Lung (tissue), 12 donors: Measurements from ENCODE around the gene ERCC2. TPM values are rescaled to one million over a fixed set of nuclear protein-coding genes. Genes with fewer than 3 reads are reported as not detected.

Experiments used
- ATAC-seq: fragments of 200-7000 bp; cut with Tn5 transposase; one replicate; pipeline ENCODE4 v1.9.1; 2020; ENCODE audit warnings: moderate number of reproducible peaks; ENCODE audit not compliant: insufficient read depth, low FRiP score
- DNase-seq, 3 donors: peaks; one replicate each; pipeline ENCODE4 v3.0.0-alpha.2; 2013 to 2017
- H3K27ac ChIP-seq, 2 donors: one replicate each; pipeline ENCODE4 v1.5.1; 2013; ENCODE audit warnings: mild to moderate bottlenecking in 2 of 2, moderate library complexity in 2 of 2, control low read depth in 1 of 2, inconsistent platforms in 1 of 2, low read depth in 1 of 2, low read length in 1 of 2
- H3K27me3 ChIP-seq, 3 donors: one replicate each; pipeline ENCODE4 v1.5.1; 2013; ENCODE audit warnings: low read length in 2 of 3; ENCODE audit not compliant: control insufficient read depth in 3 of 3, insufficient read depth in 3 of 3
- H3K36me3 ChIP-seq, 4 donors: one replicate each; pipeline ENCODE4 v1.5.1; 2013; ENCODE audit warnings: low read length in 4 of 4, mild to moderate bottlenecking in 1 of 4, moderate library complexity in 1 of 4; ENCODE audit not compliant: control insufficient read depth in 4 of 4, insufficient read depth in 4 of 4
- H3K4me1 ChIP-seq, 5 donors: one replicate each; pipeline ENCODE4 v1.5.1; 2013; ENCODE audit warnings: low read length in 5 of 5, mild to moderate bottlenecking in 2 of 5, moderate library complexity in 1 of 5; ENCODE audit not compliant: control insufficient read depth in 5 of 5, insufficient read depth in 5 of 5
- H3K4me3 ChIP-seq: one replicate; pipeline ENCODE4 v1.5.1; 2013; ENCODE audit warnings: mild to moderate bottlenecking, control low read depth, moderate library complexity
- H3K9ac ChIP-seq, 2 donors: one replicate each; pipeline ENCODE4 v1.5.1; 2013; ENCODE audit warnings: low read length in 2 of 2, control low read depth in 1 of 2; ENCODE audit not compliant: insufficient read depth in 1 of 2
- H3K9me3 ChIP-seq, 4 donors: one replicate each; pipeline ENCODE4 v1.5.1; 2013; ENCODE audit warnings: low read length in 3 of 4, mild to moderate bottlenecking in 1 of 4, moderate library complexity in 1 of 4; ENCODE audit not compliant: control insufficient read depth in 4 of 4, insufficient read depth in 3 of 4
- CTCF ChIP-seq: IDR thresholded peaks from 2 replicates; pipeline ENCODE4 v1.5.1; 2012; ENCODE audit warnings: mild to moderate bottlenecking; ENCODE audit errors: control extremely low read depth, extremely low read depth
- WGBS, 2 donors: extraction: QIAGEN DNeasy Blood & Tissue Kit; methylation state at CpG; one replicate each; pipeline ENCODE4 v1.1.7; 2013; 5-methylcytosine and 5-hydroxymethylcytosine counted together
- polyA plus RNA-seq, 2 donors: library from polyadenylated mRNA; stranded (reverse); fragments of 200-250 nt; gene quantifications; one replicate each; pipeline ENCODE4 v1.2.1, GENCODE V29; 2013
- total RNA-seq, 2 donors: library from RNA; depleted of rRNA in 1 of 2; stranded (reverse); fragments of >200 nt in 1 of 2; gene quantifications; one replicate each; pipeline ENCODE4 v1.2.1, GENCODE V29; 2014 to 2021
- donor health status: control.
- donor health status: control.
- donor health status: Bipolar disorder and iron deficiency.
- donor health status: healthy.
- donor health status: DM: yes; HTN: yes; CAD: no.

Gene ERCC2
- total and polyA plus RNA-seq, 4 donors, result 11.9 to 19.9 (median 16.3) TPM

GRCh38 chr19:45376045-45376724 is 5.8 kb upstream of the ERCC2 start:
- Histone ChIP-seq H3K27ac (no peak overlapping the region), H3K9me3 (no peaks in the 10 kb centered on the region), H3K4me3 (no peak overlapping the region), H3K4me1 (peaks cover 0 to 2% (median 0%) of the 10 kb centered on the region in 5 donors), H3K27me3 (no peaks in the 10 kb centered on the region), H3K36me3 (peaks cover 0 to 5% (median 0%) of the 10 kb centered on the region in 4 donors), H3K9ac (no peak overlapping the region)
- DNase-seq, result peak; percentile 50 to 65 (median 61)
- TF ChIP-seq CTCF, result no peak
- ATAC-seq, result no peak
- 47 to 68% methylated on average over 13 of the region's 13 CpGs for WGBS, 2 donors

GRCh38 chr19:45368737-45369340 is 1.5 kb downstream of the ERCC2 start:
- no peak for DNase-seq
- Histone ChIP-seq H3K4me1 (peaks cover 0 to 6% (median 0%) of the 10 kb centered on the region in 5 donors), H3K9me3 (no peaks in the 10 kb centered on the region), H3K9ac (no peak overlapping the region), H3K27me3 (no peaks in the 10 kb centered on the region), H3K4me3 (no peak overlapping the region), H3K27ac (no peak overlapping the region), H3K36me3 (peaks cover 0 to 11% (median 0%) of the 10 kb centered on the region in 4 donors)
- 95% methylated on average over 11 of the region's 11 CpGs for WGBS, 2 donors
- no peak for TF ChIP-seq CTCF
- ATAC-seq, result no peak

- WGBS, 2 donors, result 92 to 95% methylated on average over 4 of the region's 4 CpGs
- no peak for TF ChIP-seq CTCF
- Histone ChIP-seq H3K4me3 (no peak overlapping the region), H3K4me1 (peaks cover 0 to 6% (median 0%) of the 10 kb centered on the region in 5 donors), H3K9ac (no peak overlapping the region), H3K27me3 (no peaks in the 10 kb centered on the region), H3K27ac (no peak overlapping the region), H3K36me3 (peaks cover 0 to 16% (median 0%) of the 10 kb centered on the region in 4 donors), H3K9me3 (no peaks in the 10 kb centered on the region)
- ATAC-seq (no peak), DNase-seq (no peak)
Measured at GRCh38 chr19:45368127-45368526, 2.2 kb downstream of the ERCC2 start.
